Motor neuron (in vitro differentiated cells): ENCODE data around the gene ZBTB8OS. TPM values are rescaled to one million over a fixed set of nuclear protein-coding genes. Genes with fewer than 3 reads are reported as not detected.

ENCODE experiments used
- ATAC-seq, 8 experiments: fragments of 200-7000 bp; cut with Tn5 transposase; replicated peaks in 6 of 8; 2 replicates each; pipeline ENCODE4 v1.8.0; 2021; ENCODE audit warnings: mild to moderate bottlenecking in 8 of 8, moderate library complexity in 8 of 8
- H3K27ac ChIP-seq, 2 donors: fragments of 250-450 bp; sonication (Bioruptor Pico); 2 replicates each; pipeline ENCODE4 v1.9.0; 2021; ENCODE audit warnings: antibody characterized with exemption in 2 of 2, mild to moderate bottlenecking in 2 of 2, moderate library complexity in 1 of 2
- H3K4me1 ChIP-seq, 2 donors: fragments of 250-450 bp; sonication (Bioruptor Pico); replicated peaks in 1 of 2; 2 replicates each; pipeline ENCODE4 v1.6.1; 2021; ENCODE audit warnings: antibody characterized with exemption in 2 of 2, mild to moderate bottlenecking in 2 of 2, moderate library complexity in 1 of 2
- H3K4me3 ChIP-seq, 5 donors: fragments of 250-450 bp; sonication (Bioruptor Pico); 2 replicates each; pipeline ENCODE4 v1.9.0; 2021; ENCODE audit warnings: antibody characterized with exemption in 5 of 5, mild to moderate bottlenecking in 5 of 5, moderate library complexity in 4 of 5
- WGBS, 10 experiments: fragments of 450-650 bp; shearing (Covaris generic); methylation state at CpG; one replicate each; pipeline ENCODE4 v1.0.0; 2022; 5-methylcytosine and 5-hydroxymethylcytosine counted together
- in situ Hi-C, 9 experiments: fragments of 400-800 bp; cut with MboI; loops; one replicate each; pipeline ENCODE4 v1.15.0; 2021; ENCODE audit warnings: low sequenced_read_pairs in 9 of 9, low pct_unique_long_range_greater_than_20kb in 2 of 9; ENCODE audit not compliant: unreplicated experiment in 9 of 9
- total RNA-seq, 8 experiments: library from RNA; unstranded; fragments of 300-600 nt; gene quantifications; 2 replicates each; pipeline versions ENCODE4 v1.2.3 to v1.2.4, GENCODE V29; 2022

The ZBTB8OS gene
- total RNA-seq, 8 experiments from 2014 or later, result 38.2 to 93.8 (median 52.5) TPM

- 80 to 100% (median 96%) methylated on average over 1 to 5 of the region's 5 CpGs for WGBS, 10 experiments
- ATAC-seq, result peak in 3 of 8 experiments; percentile 62 to 74 (median 72)
- no peak overlapping the region for H3K4me3 ChIP-seq
- H3K27ac ChIP-seq, result no peak overlapping the region
- in situ Hi-C loops, result no loop called here
- no peaks in the 10 kb centered on the region for H3K4me1 ChIP-seq
These were observed 31.6 kb downstream of the ZBTB8OS start for GRCh38 chr1:32618673-32619221.

DNA sequence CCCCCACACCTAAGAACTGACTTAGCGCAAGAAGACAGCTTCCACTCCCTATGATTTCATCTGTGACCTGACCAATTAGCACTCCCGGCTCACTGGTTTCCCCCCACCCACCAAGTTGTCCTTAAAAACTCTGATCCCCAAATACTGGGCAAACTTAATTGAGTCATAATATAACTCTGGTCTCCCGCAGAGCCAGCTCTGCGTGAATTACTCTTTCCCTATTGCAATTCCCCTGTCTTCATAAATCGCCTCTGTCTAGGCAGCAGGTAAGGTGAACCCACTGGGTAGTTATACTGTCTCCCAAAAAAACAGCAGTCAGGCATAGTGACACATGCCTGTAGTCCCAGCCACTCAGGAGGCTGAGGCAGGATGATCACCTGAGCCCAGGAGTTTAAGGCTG is 36.9 kb downstream of the ZBTB8OS start:
- ATAC-seq, result no peak
- H3K27ac ChIP-seq, result no peak overlapping the region
- WGBS, 10 experiments, result 75 to 100% (median 92%) methylated on average over 1 to 5 of the region's 5 CpGs; no CpG with 5 or more reads in 5 of the 10 experiments
- H3K4me1 ChIP-seq, result no peaks in the 10 kb centered on the region
- H3K4me3 ChIP-seq, result no peak overlapping the region
- in situ Hi-C loops, result no loop called here

GRCh38 chr1:32612189-32612881 is 38.0 kb downstream of the ZBTB8OS start:
- Histone ChIP-seq H3K4me3 (peak overlapping the region; percentile 4 to 29 (median 23)), H3K27ac (no peak overlapping the region), H3K4me1 (no peaks in the 10 kb centered on the region)
- peak; percentile 74 to 100 (median 98) for ATAC-seq
- in situ Hi-C loops, result no loop called here
- WGBS, 10 experiments, result 0 to 83% (median 21%) methylated on average over 1 to 26 of the region's 35 CpGs

- WGBS, 10 experiments, result 0 to 100% (median 53%) methylated on average over 1 to 8 of the region's 12 CpGs; no CpG with 5 or more reads in 2 of the 10 experiments
- Histone ChIP-seq H3K4me1 (no peaks in the 10 kb centered on the region), H3K27ac (no peak overlapping the region), H3K4me3 (peak overlapping the region; percentile 4 to 29 (median 23))
- ATAC-seq, result no peak
- in situ Hi-C loops, result no loop called here
These were observed 38.5 kb downstream of the ZBTB8OS start for GRCh38 chr1:32611859-32612188.

DNA sequence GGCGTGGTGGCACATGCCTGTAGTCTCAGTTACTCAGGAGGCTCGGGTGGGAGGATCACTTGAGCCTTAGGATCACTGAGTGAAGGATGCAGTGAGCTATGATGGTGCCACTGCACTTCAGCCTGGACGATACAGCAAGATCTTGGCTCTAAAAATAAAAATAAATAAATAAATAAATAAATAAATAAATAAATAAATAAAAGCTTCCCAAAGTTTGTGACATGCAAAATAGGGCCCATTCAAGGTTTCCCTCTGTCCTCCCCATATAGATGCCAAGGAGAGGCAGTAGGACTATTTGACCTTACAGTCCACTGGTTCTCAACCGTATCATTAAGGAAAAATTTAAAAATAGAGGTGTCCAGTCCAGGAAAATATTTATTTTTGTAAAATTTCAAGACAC is 41.2 kb downstream of the ZBTB8OS start:
- no peaks in the 10 kb centered on the region for H3K4me1 ChIP-seq
- WGBS, 10 experiments, result 75 to 96% (median 90%) methylated on average over 1 to 4 of the region's 4 CpGs; no CpG with 5 or more reads in 1 of the 10 experiments
- no peak overlapping the region for H3K4me3 ChIP-seq
- no peak for ATAC-seq
- H3K27ac ChIP-seq, result no peak overlapping the region
- in situ Hi-C loops, result no loop called here

DNA sequence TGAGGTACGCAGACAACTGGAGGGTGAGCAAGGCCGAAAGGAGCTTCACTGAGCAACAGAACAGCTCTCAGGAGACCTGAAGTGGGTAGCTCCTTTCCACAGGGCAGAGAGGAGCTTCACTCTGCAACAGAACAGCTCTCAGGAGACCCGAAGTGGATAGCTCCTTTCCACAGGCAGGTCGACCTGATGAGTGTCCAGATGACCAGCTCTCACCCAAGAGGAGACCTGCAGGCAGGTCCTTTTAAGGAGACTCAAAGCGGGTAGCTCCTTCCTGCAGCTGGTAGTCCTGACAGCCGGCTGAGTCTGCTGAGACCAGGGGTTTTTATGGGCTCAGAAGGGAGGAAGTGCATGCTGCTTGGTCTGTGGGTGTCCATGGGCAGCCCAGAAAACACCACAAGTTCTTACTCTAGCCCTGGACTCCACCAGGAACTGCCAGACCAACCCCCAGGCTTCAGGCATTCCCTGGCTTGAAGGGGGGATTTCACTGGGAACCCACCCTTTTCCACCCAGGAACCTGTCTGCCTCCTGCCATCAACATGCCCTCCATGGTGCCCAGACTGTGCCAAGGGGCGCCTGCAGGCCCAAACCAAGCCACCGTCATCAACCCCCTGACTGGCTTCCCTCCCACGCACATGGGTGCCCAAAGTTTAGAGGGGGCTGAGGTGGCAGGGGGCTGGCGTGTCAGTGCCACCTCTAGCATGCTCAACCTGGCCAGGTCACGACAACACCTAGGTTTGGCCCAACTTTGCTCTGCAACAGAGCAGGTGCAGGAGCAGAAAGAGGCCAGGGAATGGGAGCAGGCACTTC is 43.6 kb downstream of the ZBTB8OS start:
- in situ Hi-C loops, result no loop called here
- Histone ChIP-seq H3K4me1 (no peaks in the 10 kb centered on the region), H3K4me3 (no peak overlapping the region), H3K27ac (no peak overlapping the region)
- 80 to 100% (median 97%) methylated on average over 2 to 7 of the region's 11 CpGs; no CpG with 5 or more reads in 5 of the 10 experiments for WGBS, 10 experiments
- peak in 3 of 8 experiments; percentile 7 to 12 (median 11) for ATAC-seq

DNA sequence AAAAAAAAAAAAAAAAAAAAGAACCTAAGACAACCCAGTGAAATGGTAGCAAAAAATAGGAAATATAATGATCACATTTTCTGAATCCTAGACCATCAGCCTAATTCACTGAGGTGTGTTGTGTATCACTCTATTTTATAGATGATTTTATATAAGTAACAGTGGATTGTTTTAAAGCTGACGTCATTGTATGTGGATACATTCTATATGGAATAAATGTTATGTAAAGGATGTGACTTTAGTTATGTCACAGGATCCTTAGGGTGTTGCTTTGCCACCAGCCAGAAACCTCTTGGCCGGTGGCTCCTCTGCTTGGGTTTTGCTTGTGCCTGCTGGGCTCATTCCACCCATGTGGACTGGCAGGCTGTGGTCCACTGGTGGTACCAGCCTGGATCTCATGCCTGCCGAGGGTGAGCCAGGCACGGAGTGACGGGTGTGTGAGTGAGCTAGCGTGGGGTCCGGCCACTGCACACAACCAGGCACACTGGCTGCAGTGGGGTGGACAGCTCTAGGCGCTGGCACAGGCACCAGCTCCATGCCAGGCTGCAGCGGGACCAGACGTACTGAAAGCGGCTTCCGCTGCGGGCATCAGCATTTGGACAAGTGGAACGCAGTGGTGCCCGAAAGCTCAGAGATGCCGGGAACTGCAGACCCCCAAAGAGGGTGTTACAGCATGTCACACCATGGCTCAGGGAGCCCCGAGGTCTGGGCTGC is 44.5 kb downstream of the ZBTB8OS start:
- Histone ChIP-seq H3K27ac (no peak overlapping the region), H3K4me1 (no peaks in the 10 kb centered on the region), H3K4me3 (no peak overlapping the region)
- in situ Hi-C loops, result no loop called here
- ATAC-seq, result peak in 3 of 8 experiments; percentile 14 to 26 (median 26)
- 71 to 100% (median 97%) methylated on average over 1 to 11 of the region's 17 CpGs; no CpG with 5 or more reads in 2 of the 10 experiments for WGBS, 10 experiments

GRCh38 chr1:32600034-32600433 is 50.3 kb downstream of the ZBTB8OS start:
- in situ Hi-C loops, result no loop called here
- WGBS, 10 experiments, result 20 to 100% (median 88%) methylated on average over 1 to 2 of the region's 2 CpGs; no CpG with 5 or more reads in 3 of the 10 experiments
- Histone ChIP-seq H3K27ac (no peak overlapping the region), H3K4me3 (no peak overlapping the region), H3K4me1 (no peaks in the 10 kb centered on the region)
- ATAC-seq, result no peak

DNA sequence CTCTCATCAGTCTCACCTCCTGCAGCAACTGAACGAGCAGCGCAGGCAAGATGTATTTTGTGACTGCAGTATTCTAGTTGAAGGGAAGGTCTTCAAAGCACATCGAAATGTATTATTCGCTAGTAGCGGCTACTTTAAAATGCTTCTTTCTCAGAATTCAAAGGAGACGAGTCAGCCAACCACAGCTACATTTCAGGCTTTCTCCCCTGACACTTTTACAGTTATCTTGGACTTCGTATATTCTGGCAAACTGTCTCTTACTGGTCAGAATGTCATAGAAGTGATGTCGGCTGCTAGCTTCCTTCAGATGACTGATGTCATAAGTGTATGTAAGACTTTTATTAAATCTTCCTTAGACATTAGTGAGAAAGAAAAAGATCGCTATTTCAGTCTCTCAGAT is 57.4 kb downstream of the ZBTB8OS start:
- 87 to 100% (median 98%) methylated on average over 3 to 9 of the region's 9 CpGs; no CpG with 5 or more reads in 1 of the 10 experiments for WGBS, 10 experiments
- no peak overlapping the region for H3K27ac ChIP-seq
- in situ Hi-C loops, result no loop called here

DNA sequence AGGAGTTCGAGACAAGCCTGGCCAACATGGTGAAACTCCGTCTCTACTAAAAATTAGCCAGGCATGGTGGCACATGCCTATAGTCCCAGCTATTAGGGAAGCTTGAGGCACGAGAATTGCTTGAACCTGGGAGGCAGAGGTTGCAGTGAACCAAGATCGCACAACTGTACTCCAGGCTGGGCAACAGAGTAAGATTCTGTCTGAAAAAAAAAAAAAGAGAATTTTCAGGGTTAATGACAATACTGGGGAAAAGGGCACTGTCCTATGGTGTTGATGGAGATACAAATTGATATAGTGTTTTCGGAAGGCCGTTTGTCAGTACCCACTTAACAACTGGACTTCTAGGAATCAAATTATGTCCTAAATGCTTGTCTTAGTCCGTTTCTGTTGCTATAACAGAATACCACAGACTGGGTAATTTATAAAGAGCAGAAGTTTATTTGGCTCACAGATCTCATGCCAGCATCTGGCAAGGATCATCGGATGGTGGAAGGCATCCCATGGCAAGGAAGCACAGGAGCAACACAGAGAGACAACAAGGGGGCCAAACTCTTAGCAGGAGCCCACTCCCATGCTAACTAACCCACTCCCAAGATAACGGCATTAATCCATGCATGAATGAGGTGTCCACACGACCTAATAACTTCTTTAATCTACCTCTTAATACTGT is 69.9 kb downstream of the ZBTB8OS start:
- ATAC-seq, result no peak
- in situ Hi-C loops, result no loop called here
- no peak overlapping the region for H3K27ac ChIP-seq
- WGBS, 10 experiments, result 18 to 96% (median 88%) methylated on average over 1 to 9 of the region's 10 CpGs; no CpG with 5 or more reads in 1 of the 10 experiments
- H3K4me1 ChIP-seq, result no peaks in the 10 kb centered on the region
- H3K4me3 ChIP-seq, result no peak overlapping the region

More for the DNA sequence above, 57.4 kb downstream of the ZBTB8OS start:
- Histone ChIP-seq H3K4me1 (no peaks in the 10 kb centered on the region), H3K4me3 (no peak overlapping the region)
- ATAC-seq, result no peak
